ENCODE results near the gene PIK3R5. TPM values are rescaled to one million over a fixed set of nuclear protein-coding genes. Genes with fewer than 3 reads are reported as not detected.

PIK3R5 gene
- total RNA-seq, 1 experiment from 2014 or later = 5.9 TPM

DNA sequence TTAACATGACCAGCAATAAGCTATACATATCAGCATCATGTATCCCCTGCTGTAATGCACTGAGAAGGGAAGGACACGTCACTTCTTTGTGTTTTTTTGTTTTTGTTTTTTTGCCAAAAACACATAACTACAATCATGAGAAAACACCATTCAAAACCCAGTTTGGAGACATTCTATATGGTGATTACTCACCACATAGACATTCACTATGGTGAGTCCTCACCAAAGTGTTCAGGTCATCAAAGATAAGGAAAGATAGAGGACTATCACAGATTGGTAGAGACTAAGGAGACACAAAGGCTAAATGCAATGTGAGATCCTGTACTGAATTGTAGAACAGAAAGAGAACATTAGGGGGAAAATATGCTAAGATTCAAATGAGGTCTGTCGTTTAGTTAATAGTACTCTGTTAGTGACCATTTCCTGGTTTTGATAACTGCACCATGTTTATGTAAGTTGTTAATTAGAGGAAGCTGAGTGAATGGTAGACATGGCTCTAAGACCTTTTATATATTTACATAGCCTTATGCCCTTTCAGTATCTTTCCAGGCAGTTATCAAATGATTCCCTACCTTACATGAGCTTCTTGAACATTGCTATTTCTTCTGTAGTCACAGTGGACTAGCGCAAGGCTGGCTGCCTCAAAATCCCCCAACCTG lies 46.6 kb downstream of the PIK3R5 start:
- ChIA-PET POLR2A (no interaction called here), CTCF (interaction anchor here (1.2 kb wide), 1 partner anchor 86 kb away, joined by 5 read pairs; no protein-coding TSS in a partner anchor)
- no peak for ATAC-seq
- DNase-seq (ENCODE audit: low spot score) = no peak
- H3K4me1 Mint-ChIP-seq = no peaks in the 10 kb centered on the region
- peaks cover 10% of the 10 kb centered on the region for H3K36me3 Mint-ChIP-seq
- peaks cover 8% of the 10 kb centered on the region; the same call in 1 of the 2 replicates for H3K27me3 Mint-ChIP-seq (ENCODE audit: low read depth)
- peaks cover 34% of the 10 kb centered on the region for H3K9me3 Mint-ChIP-seq
- TF ChIP-seq, protein P1, sequence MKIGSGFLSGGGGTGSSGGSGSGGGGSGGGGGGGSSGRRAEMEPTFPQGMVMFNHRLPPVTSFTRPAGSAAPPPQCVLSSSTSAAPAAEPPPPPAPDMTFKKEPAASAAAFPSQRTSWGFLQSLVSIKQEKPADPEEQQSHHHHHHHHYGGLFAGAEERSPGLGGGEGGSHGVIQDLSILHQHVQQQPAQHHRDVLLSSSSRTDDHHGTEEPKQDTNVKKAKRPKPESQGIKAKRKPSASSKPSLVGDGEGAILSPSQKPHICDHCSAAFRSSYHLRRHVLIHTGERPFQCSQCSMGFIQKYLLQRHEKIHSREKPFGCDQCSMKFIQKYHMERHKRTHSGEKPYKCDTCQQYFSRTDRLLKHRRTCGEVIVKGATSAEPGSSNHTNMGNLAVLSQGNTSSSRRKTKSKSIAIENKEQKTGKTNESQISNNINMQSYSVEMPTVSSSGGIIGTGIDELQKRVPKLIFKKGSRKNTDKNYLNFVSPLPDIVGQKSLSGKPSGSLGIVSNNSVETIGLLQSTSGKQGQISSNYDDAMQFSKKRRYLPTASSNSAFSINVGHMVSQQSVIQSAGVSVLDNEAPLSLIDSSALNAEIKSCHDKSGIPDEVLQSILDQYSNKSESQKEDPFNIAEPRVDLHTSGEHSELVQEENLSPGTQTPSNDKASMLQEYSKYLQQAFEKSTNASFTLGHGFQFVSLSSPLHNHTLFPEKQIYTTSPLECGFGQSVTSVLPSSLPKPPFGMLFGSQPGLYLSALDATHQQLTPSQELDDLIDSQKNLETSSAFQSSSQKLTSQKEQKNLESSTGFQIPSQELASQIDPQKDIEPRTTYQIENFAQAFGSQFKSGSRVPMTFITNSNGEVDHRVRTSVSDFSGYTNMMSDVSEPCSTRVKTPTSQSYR (CRISPR knock-in tag; IDR thresholded peaks at IDR 0.05) = no peak
- TF ChIP-seq, protein P2, sequence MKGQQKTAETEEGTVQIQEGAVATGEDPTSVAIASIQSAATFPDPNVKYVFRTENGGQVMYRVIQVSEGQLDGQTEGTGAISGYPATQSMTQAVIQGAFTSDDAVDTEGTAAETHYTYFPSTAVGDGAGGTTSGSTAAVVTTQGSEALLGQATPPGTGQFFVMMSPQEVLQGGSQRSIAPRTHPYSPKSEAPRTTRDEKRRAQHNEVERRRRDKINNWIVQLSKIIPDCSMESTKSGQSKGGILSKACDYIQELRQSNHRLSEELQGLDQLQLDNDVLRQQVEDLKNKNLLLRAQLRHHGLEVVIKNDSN (CRISPR knock-in tag; IDR thresholded peaks at IDR 0.05) = no peak
- TF ChIP-seq, protein P3, sequence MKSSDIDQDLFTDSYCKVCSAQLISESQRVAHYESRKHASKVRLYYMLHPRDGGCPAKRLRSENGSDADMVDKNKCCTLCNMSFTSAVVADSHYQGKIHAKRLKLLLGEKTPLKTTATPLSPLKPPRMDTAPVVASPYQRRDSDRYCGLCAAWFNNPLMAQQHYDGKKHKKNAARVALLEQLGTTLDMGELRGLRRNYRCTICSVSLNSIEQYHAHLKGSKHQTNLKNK (CRISPR knock-in tag; IDR thresholded peaks at IDR 0.05) = no peak
- no peak for TF ChIP-seq ZNF232 (CRISPR knock-in tag; IDR thresholded peaks at IDR 0.05)
- TF ChIP-seq, protein P4, sequence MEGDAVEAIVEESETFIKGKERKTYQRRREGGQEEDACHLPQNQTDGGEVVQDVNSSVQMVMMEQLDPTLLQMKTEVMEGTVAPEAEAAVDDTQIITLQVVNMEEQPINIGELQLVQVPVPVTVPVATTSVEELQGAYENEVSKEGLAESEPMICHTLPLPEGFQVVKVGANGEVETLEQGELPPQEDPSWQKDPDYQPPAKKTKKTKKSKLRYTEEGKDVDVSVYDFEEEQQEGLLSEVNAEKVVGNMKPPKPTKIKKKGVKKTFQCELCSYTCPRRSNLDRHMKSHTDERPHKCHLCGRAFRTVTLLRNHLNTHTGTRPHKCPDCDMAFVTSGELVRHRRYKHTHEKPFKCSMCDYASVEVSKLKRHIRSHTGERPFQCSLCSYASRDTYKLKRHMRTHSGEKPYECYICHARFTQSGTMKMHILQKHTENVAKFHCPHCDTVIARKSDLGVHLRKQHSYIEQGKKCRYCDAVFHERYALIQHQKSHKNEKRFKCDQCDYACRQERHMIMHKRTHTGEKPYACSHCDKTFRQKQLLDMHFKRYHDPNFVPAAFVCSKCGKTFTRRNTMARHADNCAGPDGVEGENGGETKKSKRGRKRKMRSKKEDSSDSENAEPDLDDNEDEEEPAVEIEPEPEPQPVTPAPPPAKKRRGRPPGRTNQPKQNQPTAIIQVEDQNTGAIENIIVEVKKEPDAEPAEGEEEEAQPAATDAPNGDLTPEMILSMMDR (IDR thresholded peaks at IDR 0.05) = no peak
- TF ChIP-seq, protein P5, sequence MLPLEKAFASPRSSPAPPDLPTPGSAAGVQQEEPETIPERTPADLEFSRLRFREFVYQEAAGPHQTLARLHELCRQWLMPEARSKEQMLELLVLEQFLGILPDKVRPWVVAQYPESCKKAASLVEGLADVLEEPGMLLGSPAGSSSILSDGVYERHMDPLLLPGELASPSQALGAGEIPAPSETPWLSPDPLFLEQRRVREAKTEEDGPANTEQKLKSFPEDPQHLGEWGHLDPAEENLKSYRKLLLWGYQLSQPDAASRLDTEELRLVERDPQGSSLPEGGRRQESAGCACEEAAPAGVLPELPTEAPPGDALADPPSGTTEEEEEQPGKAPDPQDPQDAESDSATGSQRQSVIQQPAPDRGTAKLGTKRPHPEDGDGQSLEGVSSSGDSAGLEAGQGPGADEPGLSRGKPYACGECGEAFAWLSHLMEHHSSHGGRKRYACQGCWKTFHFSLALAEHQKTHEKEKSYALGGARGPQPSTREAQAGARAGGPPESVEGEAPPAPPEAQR (CRISPR knock-in tag; IDR thresholded peaks at IDR 0.05) = no peak
- no peak overlapping the region for H3K27ac Mint-ChIP-seq
- H3K4me3 Mint-ChIP-seq = no peak overlapping the region

DNA sequence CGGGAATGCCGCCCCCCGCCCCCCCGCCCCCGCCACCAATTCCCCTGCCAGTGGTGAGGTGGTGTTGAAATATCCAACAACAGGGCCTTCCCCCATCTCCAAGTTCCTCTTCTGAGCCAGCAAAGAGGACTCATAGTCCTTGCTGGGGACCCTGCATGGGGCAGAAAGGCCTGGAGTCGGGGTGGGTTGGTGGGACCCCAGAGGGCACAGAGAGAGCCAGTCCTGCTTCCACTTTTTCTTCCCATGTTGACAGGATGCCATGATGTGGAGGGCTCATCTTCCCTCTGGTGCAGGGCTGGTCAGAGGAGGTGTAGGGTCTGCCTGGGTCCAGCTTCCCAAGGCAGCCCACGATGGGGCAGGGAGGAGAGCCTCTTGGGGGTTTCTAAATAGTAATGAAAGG lies 49.0 kb downstream of the PIK3R5 start:
- ATAC-seq = no peak
- TF ChIP-seq ZNF138 (CRISPR knock-in tag; conservative IDR thresholded peaks at IDR 0.05) (no peak), CBFB (CRISPR knock-in tag; IDR thresholded peaks at IDR 0.05; ENCODE audit: low read depth) (no peak), SMAD3 (CRISPR knock-in tag; IDR thresholded peaks at IDR 0.05; ENCODE audit: borderline replicate concordance) (no peak), CREM (CRISPR knock-in tag; IDR thresholded peaks at IDR 0.05) (no peak), NFATC4 (CRISPR knock-in tag; IDR thresholded peaks at IDR 0.05) (no peak), ZNF416 (CRISPR knock-in tag; IDR thresholded peaks at IDR 0.05) (no peak), NFE2L1 (CRISPR knock-in tag; IDR thresholded peaks at IDR 0.05) (no peak)
- TF ChIP-seq, protein P6, sequence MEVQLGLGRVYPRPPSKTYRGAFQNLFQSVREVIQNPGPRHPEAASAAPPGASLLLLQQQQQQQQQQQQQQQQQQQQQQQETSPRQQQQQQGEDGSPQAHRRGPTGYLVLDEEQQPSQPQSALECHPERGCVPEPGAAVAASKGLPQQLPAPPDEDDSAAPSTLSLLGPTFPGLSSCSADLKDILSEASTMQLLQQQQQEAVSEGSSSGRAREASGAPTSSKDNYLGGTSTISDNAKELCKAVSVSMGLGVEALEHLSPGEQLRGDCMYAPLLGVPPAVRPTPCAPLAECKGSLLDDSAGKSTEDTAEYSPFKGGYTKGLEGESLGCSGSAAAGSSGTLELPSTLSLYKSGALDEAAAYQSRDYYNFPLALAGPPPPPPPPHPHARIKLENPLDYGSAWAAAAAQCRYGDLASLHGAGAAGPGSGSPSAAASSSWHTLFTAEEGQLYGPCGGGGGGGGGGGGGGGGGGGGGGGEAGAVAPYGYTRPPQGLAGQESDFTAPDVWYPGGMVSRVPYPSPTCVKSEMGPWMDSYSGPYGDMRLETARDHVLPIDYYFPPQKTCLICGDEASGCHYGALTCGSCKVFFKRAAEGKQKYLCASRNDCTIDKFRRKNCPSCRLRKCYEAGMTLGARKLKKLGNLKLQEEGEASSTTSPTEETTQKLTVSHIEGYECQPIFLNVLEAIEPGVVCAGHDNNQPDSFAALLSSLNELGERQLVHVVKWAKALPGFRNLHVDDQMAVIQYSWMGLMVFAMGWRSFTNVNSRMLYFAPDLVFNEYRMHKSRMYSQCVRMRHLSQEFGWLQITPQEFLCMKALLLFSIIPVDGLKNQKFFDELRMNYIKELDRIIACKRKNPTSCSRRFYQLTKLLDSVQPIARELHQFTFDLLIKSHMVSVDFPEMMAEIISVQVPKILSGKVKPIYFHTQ (CRISPR knock-in tag; IDR thresholded peaks at IDR 0.05) = no peak
- TF ChIP-seq, protein P7, sequence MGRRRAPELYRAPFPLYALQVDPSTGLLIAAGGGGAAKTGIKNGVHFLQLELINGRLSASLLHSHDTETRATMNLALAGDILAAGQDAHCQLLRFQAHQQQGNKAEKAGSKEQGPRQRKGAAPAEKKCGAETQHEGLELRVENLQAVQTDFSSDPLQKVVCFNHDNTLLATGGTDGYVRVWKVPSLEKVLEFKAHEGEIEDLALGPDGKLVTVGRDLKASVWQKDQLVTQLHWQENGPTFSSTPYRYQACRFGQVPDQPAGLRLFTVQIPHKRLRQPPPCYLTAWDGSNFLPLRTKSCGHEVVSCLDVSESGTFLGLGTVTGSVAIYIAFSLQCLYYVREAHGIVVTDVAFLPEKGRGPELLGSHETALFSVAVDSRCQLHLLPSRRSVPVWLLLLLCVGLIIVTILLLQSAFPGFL (CRISPR knock-in tag; IDR thresholded peaks at IDR 0.05; ENCODE audit: borderline replicate concordance) = no peak
- TF ChIP-seq, protein P8, sequence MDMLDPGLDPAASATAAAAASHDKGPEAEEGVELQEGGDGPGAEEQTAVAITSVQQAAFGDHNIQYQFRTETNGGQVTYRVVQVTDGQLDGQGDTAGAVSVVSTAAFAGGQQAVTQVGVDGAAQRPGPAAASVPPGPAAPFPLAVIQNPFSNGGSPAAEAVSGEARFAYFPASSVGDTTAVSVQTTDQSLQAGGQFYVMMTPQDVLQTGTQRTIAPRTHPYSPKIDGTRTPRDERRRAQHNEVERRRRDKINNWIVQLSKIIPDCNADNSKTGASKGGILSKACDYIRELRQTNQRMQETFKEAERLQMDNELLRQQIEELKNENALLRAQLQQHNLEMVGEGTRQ (CRISPR knock-in tag; IDR thresholded peaks at IDR 0.05) = no peak
- TF ChIP-seq, protein P9, sequence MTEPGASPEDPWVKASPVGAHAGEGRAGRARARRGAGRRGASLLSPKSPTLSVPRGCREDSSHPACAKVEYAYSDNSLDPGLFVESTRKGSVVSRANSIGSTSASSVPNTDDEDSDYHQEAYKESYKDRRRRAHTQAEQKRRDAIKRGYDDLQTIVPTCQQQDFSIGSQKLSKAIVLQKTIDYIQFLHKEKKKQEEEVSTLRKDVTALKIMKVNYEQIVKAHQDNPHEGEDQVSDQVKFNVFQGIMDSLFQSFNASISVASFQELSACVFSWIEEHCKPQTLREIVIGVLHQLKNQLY (CRISPR knock-in tag; IDR thresholded peaks at IDR 0.05) = no peak

More for the DNA sequence above, 49.0 kb downstream of the PIK3R5 start:
- Mint-ChIP-seq H3K4me3 (no peak overlapping the region), H3K9me3 (peaks cover 28% of the 10 kb centered on the region), H3K4me1 (no peaks in the 10 kb centered on the region), H3K36me3 (peaks cover 10% of the 10 kb centered on the region), H3K27ac (no peak overlapping the region), H3K27me3 (ENCODE audit: low read depth) (peaks cover 8% of the 10 kb centered on the region; the same call in 1 of the 2 replicates)
- CTCF ChIA-PET = interaction anchor here (1.4 kb wide), 1 partner anchor 28 kb away, joined by 5 read pairs; no protein-coding TSS in a partner anchor
- POLR2A ChIA-PET = no interaction called here
- DNase-seq (ENCODE audit: low spot score) = no peak

All from WTC11 (cell line).